IMR-90 (cell line): ENCODE data around the gene OR2H2. TPM values are rescaled to one million over a fixed set of nuclear protein-coding genes. Genes with fewer than 3 reads are reported as not detected.

Experiments used
- ATAC-seq: fragments of 200-7000 bp; cut with Tn5 transposase; 2 replicates; pipeline ENCODE4 v1.9.1; 2020; ENCODE audit warnings: low read depth, mild to moderate bottlenecking, moderate library complexity
- BruUV-seq: library from RNA; stranded (reverse); fragments of 400-500 nt; replicated peaks from 2 replicates; lab custom pipeline; 2021; lab: Mats Ljungman, UMichigan
- CTCF ChIA-PET: fragments of 300-600 bp; formaldehyde crosslinking; extraction: SDS; loops from one replicate; lab custom pipeline; 2021; ENCODE audit warnings: antibody characterized with exemption; lab: Yijun Ruan, JAX
- POLR2A ChIA-PET: fragments of 300-600 bp; sonication (Branson Sonifier 250); formaldehyde crosslinking; loops from one replicate; lab custom pipeline; 2022; ENCODE audit warnings: antibody characterized with exemption; ENCODE audit not compliant: unreplicated experiment; lab: Charles Lee
- DNase-seq: peaks from one replicate; pipeline ENCODE4 v3.0.0; 2013
- H2AFZ ChIP-seq: replicated peaks from 2 replicates; pipeline ENCODE3; 2013; ENCODE audit warnings: low read length, mild to moderate bottlenecking; ENCODE audit not compliant: poor library complexity
- H2AK5ac ChIP-seq: 2 replicates; pipeline ENCODE4 v1.6.1; 2013; ENCODE audit warnings: low read depth, low read length, inconsistent platforms
- H2AK9ac ChIP-seq: replicated peaks from 2 replicates; pipeline ENCODE3; 2013; ENCODE audit warnings: mild to moderate bottlenecking, low read depth, low read length, moderate library complexity; ENCODE audit not compliant: poor library complexity
- H2BK120ac ChIP-seq: 2 replicates; pipeline ENCODE4 v1.6.1; 2013; ENCODE audit warnings: low read depth, low read length, inconsistent platforms
- H2BK15ac ChIP-seq: 3 replicates; pipeline ENCODE4 v1.6.1; 2013; ENCODE audit warnings: low read depth, low read length, inconsistent platforms
- H2BK20ac ChIP-seq: 2 replicates; pipeline ENCODE4 v1.6.1; 2013; ENCODE audit warnings: low read depth, mild to moderate bottlenecking, inconsistent platforms, low read length, moderate library complexity
- H2BK5ac ChIP-seq: 2 replicates; pipeline ENCODE4 v1.6.1; 2013; ENCODE audit warnings: mild to moderate bottlenecking, low read depth, low read length, inconsistent platforms; ENCODE audit not compliant: poor library complexity, severe bottlenecking
- H3K14ac ChIP-seq: replicated peaks from 2 replicates; pipeline ENCODE4 v1.6.1; 2013; ENCODE audit warnings: low read depth, low read length, inconsistent platforms
- H3K18ac ChIP-seq: 2 replicates; pipeline ENCODE4 v1.6.1; 2013; ENCODE audit warnings: low read depth, low read length, control low read depth
- H3K23ac ChIP-seq: 2 replicates; pipeline ENCODE4 v1.6.1; 2013; ENCODE audit warnings: low read depth, low read length, inconsistent platforms
- H3K27ac ChIP-seq: 2 replicates; pipeline ENCODE4 v1.5.1; 2013; ENCODE audit warnings: mild to moderate bottlenecking, control low read depth, low read length; ENCODE audit not compliant: insufficient read depth
- H3K27me3 ChIP-seq: 2 replicates; pipeline ENCODE4 v1.6.1; 2013; ENCODE audit warnings: low read length; ENCODE audit not compliant: control insufficient read depth, insufficient read depth
- H3K36me3 ChIP-seq: 2 replicates; pipeline ENCODE4 v1.6.1; 2013; ENCODE audit warnings: low read length, mixed read lengths; ENCODE audit not compliant: control insufficient read depth, insufficient read depth
- H3K4ac ChIP-seq: 2 replicates; pipeline ENCODE4 v1.6.1; 2013; ENCODE audit warnings: low read depth, low read length, inconsistent platforms
- H3K4me1 ChIP-seq: 2 replicates; pipeline ENCODE4 v1.6.1; 2013; ENCODE audit warnings: low read length, mixed read lengths; ENCODE audit not compliant: control insufficient read depth, insufficient read depth
- H3K4me2 ChIP-seq: 2 replicates; pipeline ENCODE4 v1.6.1; 2013; ENCODE audit warnings: low read depth, mild to moderate bottlenecking, control low read depth, low read length, moderate library complexity
- H3K4me3 ChIP-seq: 2 replicates; pipeline ENCODE4 v1.5.1; 2013; ENCODE audit warnings: low read depth, mild to moderate bottlenecking, control low read depth, low read length, moderate library complexity; ENCODE audit not compliant: insufficient read depth
- H3K56ac ChIP-seq: 2 replicates; pipeline ENCODE4 v1.6.1; 2013; ENCODE audit warnings: low read length, inconsistent platforms; ENCODE audit not compliant: insufficient read depth; ENCODE audit errors: extremely low read depth
- H3K79me1 ChIP-seq, 2 experiments: 2 replicates each; pipeline ENCODE4 v1.6.1; 2013; ENCODE audit warnings: low read length in 2 of 2, inconsistent platforms in 1 of 2, low read depth in 1 of 2
- H3K9ac ChIP-seq: 2 replicates; pipeline ENCODE4 v1.6.1; 2013; ENCODE audit warnings: low read depth, low read length, control low read depth
- H3K9me1 ChIP-seq: 2 replicates; pipeline ENCODE4 v1.6.1; 2013; ENCODE audit warnings: low read length, inconsistent platforms; ENCODE audit not compliant: insufficient read depth
- H3K9me3 ChIP-seq: 2 replicates; pipeline ENCODE4 v1.6.1; 2013; ENCODE audit warnings: low read length; ENCODE audit not compliant: control insufficient read depth, insufficient read depth
- H4K20me1 ChIP-seq: 2 replicates; pipeline ENCODE4 v1.6.1; 2013; ENCODE audit warnings: low read length, inconsistent platforms; ENCODE audit not compliant: insufficient read depth
- H4K5ac ChIP-seq: 2 replicates; pipeline ENCODE4 v1.6.1; 2013; ENCODE audit warnings: mild to moderate bottlenecking, low read depth, low read length, control low read depth
- H4K8ac ChIP-seq, 2 experiments: 2 replicates each; pipeline ENCODE4 v1.6.1; 2013; ENCODE audit warnings: low read depth in 2 of 2, low read length in 2 of 2, control low read depth in 1 of 2, inconsistent platforms in 1 of 2
- H4K91ac ChIP-seq: 2 replicates; pipeline ENCODE4 v1.6.1; 2013; ENCODE audit warnings: low read depth, low read length, inconsistent platforms; ENCODE audit not compliant: insufficient read depth
- BHLHE40 ChIP-seq: fragments of 150-350 bp; IDR thresholded peaks from 2 replicates; pipeline ENCODE4 v1.6.1; 2016; ENCODE audit warnings: mild to moderate bottlenecking, low read depth, low read length
- CEBPB ChIP-seq: IDR thresholded peaks from 2 replicates; pipeline ENCODE4 v1.6.1; 2012; ENCODE audit warnings: low read depth, low read length, improper control_type of control experiment
- CHD1 ChIP-seq: IDR thresholded peaks from 2 replicates; pipeline ENCODE4 v1.6.1; 2012; ENCODE audit warnings: low read depth, low read length, improper control_type of control experiment
- CTCF ChIP-seq: conservative IDR thresholded peaks from 2 replicates; pipeline ENCODE4 v1.5.1; 2012; ENCODE audit warnings: mild to moderate bottlenecking, low read depth, low read length, improper control_type of control experiment
- ELK1 ChIP-seq: fragments of 150-350 bp; IDR thresholded peaks from 2 replicates; pipeline ENCODE4 v1.6.1; 2016; ENCODE audit warnings: low read depth, mild to moderate bottlenecking, low read length, moderate library complexity, borderline replicate concordance
- MAFK ChIP-seq: IDR thresholded peaks from 2 replicates; pipeline ENCODE4 v1.6.1; 2012; ENCODE audit warnings: low read depth, low read length, improper control_type of control experiment
- MAZ ChIP-seq: IDR thresholded peaks from 2 replicates; pipeline ENCODE4 v1.6.1; 2012; ENCODE audit warnings: low read depth, mild to moderate bottlenecking, low read length, improper control_type of control experiment, moderate library complexity, borderline replicate concordance
- MXI1 ChIP-seq: IDR thresholded peaks from 2 replicates; pipeline ENCODE4 v1.6.1; 2012; ENCODE audit warnings: low read depth, mild to moderate bottlenecking, low read length, moderate library complexity, borderline replicate concordance
- NFE2L2 ChIP-seq: fragments of 150-350 bp; IDR thresholded peaks from 2 replicates; pipeline ENCODE4 v1.6.1; 2016; ENCODE audit warnings: low read depth, mild to moderate bottlenecking, low read length
- POLR2A ChIP-seq: IDR thresholded peaks from 2 replicates; pipeline ENCODE4 v1.6.1; 2012; ENCODE audit warnings: mild to moderate bottlenecking, low read depth, low read length
- RAD21 ChIP-seq: IDR thresholded peaks from 2 replicates; pipeline ENCODE4 v1.6.1; 2012; ENCODE audit warnings: low read length, improper control_type of control experiment
- RCOR1 ChIP-seq: IDR thresholded peaks from 2 replicates; pipeline ENCODE4 v1.6.1; 2012; ENCODE audit warnings: mild to moderate bottlenecking, low read length, improper control_type of control experiment; ENCODE audit not compliant: insufficient replicate concordance
- RFX5 ChIP-seq: IDR thresholded peaks from 2 replicates; pipeline ENCODE4 v1.8.0; 2012; ENCODE audit warnings: low read depth, mild to moderate bottlenecking, low read length, moderate library complexity
- SMC3 ChIP-seq: fragments of 150-350 bp; IDR thresholded peaks from 2 replicates; pipeline ENCODE4 v1.6.1; 2016; ENCODE audit warnings: low read depth, mild to moderate bottlenecking, antibody characterized with exemption, low read length, moderate library complexity
- USF2 ChIP-seq: fragments of 150-350 bp; IDR thresholded peaks from 2 replicates; pipeline ENCODE4 v1.6.1; 2017; ENCODE audit warnings: mild to moderate bottlenecking, antibody characterized with exemption, low read length, low read depth
- WGBS, 2 experiments: methylation state at CpG; one replicate each; pipeline versions ENCODE4 v1.1.5 to v1.1.7; 2013; ENCODE audit warnings: missing lambda C conversion rate in 2 of 2; ENCODE audit not compliant: insufficient read length in 1 of 2; ENCODE audit errors: extremely low coverage in 2 of 2; 5-methylcytosine and 5-hydroxymethylcytosine counted together
- dilution Hi-C: fragments of 300-500 bp; cut with HindIII; formaldehyde crosslinking; loops from one replicate; pipeline ENCODE4 v1.14.3; 2018; ENCODE audit warnings: low sequenced_read_pairs; ENCODE audit not compliant: unreplicated experiment
- in situ Hi-C: fragments of 300-500 bp; cut with MboI; formaldehyde crosslinking; loops from 3 replicates; pipeline ENCODE4 v1.14.3; 2019; ENCODE audit warnings: low sequenced_read_pairs, inconsistent platforms, mixed read lengths
- intact Hi-C: fragments of 100-400 bp; cut with micrococcal nuclease; formaldehyde crosslinking; loops from 2 replicates; pipeline ENCODE4 v1.10.0; 2022
- polyA plus RNA-seq, 3 experiments: library from polyadenylated mRNA; depleted of rRNA; stranded (reverse); fragments of >200 nt; gene quantifications; 2 replicates each; pipeline ENCODE4 v1.2.3, GENCODE V29; 2012; ENCODE audit warnings: low replicate concordance in 1 of 3
- total RNA-seq: library from RNA; depleted of rRNA; stranded (reverse); fragments of >200 nt; gene quantifications from 2 replicates; pipeline ENCODE4 v1.2.3, GENCODE V29; 2012

The OR2H2 gene
- total and polyA plus RNA-seq, 2 of the 4 experiments (the other 2 are of a cell fraction), result not detected

DNA sequence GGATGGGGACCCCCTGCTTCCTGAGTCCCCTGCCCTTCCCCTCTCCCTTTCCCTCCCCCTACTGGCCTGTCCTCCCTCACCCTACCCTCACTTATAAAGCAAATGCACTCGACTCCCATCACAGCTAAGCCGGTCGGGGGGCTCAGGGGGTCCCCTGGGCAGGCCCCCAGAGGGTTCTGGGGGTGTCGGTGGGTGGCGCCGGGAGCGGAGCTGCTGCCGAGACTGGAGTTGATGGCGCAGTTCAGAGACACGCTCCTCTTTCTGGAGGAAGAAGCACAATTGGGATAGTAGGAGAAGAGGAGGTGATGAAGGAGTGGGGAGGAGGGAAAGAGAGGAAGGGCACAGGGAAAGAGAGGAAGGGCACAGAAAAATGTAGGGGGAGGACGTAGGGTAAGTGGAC lies 18.5 kb downstream of the OR2H2 start:
- dilution Hi-C loops (no loop called here), intact Hi-C loops (no loop called here), in situ Hi-C loops (no loop called here)
- no peaks in the 10 kb centered on the region for H3K4me1 ChIP-seq
- no peak overlapping the region for H4K5ac ChIP-seq
- H3K27ac ChIP-seq, result no peak overlapping the region
- peaks cover 6% of the 10 kb centered on the region; the same call in 1 of the 2 replicates for H3K9me1 ChIP-seq
- no TSS peak for BruUV-seq
- no peaks in the 10 kb centered on the region for H4K20me1 ChIP-seq
- H2AK9ac ChIP-seq, result no peak overlapping the region
- H2AK5ac ChIP-seq, result no peak overlapping the region
- H3K79me1 ChIP-seq, result no peaks in the 10 kb centered on the region; a peak in 1 of 4 replicates
- H3K4ac ChIP-seq, result no peak overlapping the region
- H3K27me3 ChIP-seq, result no peaks in the 10 kb centered on the region
- no peak overlapping the region for H4K91ac ChIP-seq
- H2BK20ac ChIP-seq, result no peak overlapping the region
- no peaks in the 10 kb centered on the region for H3K9me3 ChIP-seq
- no peak overlapping the region for H3K4me2 ChIP-seq
- H3K4me3 ChIP-seq, result no peak overlapping the region
- no peak overlapping the region for H3K14ac ChIP-seq
- peaks cover 62% of the 10 kb centered on the region for H3K36me3 ChIP-seq
- WGBS, 2 experiments, result 89% methylated on average over 5 of the region's 11 CpGs; no CpG with 5 or more reads in 1 of the 2 experiments
- H2BK15ac ChIP-seq, result no peak overlapping the region
- no peak overlapping the region for H3K23ac ChIP-seq
- CTCF ChIA-PET, result no interaction called here
- H2AFZ ChIP-seq, result no peak overlapping the region
- DNase-seq (no peak), ATAC-seq (no peak)
- H2BK5ac ChIP-seq, result no peak overlapping the region
- TF ChIP-seq MAZ (no peak), RCOR1 (no peak), MAFK (no peak), USF2 (no peak), POLR2A (no peak), RAD21 (no peak), RFX5 (no peak), NFE2L2 (no peak), ELK1 (no peak), MXI1 (no peak), SMC3 (no peak), BHLHE40 (no peak), CTCF (no peak), CEBPB (no peak), CHD1 (no peak)
- no peak overlapping the region for H3K18ac ChIP-seq
- H3K56ac ChIP-seq, result no peak overlapping the region
- POLR2A ChIA-PET, result no interaction called here
- H4K8ac ChIP-seq, result no peak overlapping the region
- no peak overlapping the region for H3K9ac ChIP-seq
- no peak overlapping the region for H2BK120ac ChIP-seq
